SJCRH30 (cell line): ENCODE data around the gene KIF17. TPM values are rescaled to one million over a fixed set of nuclear protein-coding genes. Genes with fewer than 3 reads are reported as not detected.
A peak's percentile ranks its signal among the peaks of the same experiment; 100 is the strongest.
"Not testable (repeated sequence)": the region's sequence is repeated elsewhere in the genome, so short reads cannot be mapped to it uniquely, and the experiment has no call there.

ENCODE experiments used
- DNase-seq, 2 experiments: peaks; one replicate each; pipeline ENCODE4 v3.0.0-alpha.2; 2015 to 2020
- H3K27ac ChIP-seq: fragments of 250-450 bp; sonication (Bioruptor Pico); 2 replicates; pipeline ENCODE4 v1.5.1; 2020; ENCODE audit warnings: mild to moderate bottlenecking, moderate library complexity
- H3K27me3 ChIP-seq: fragments of 250-450 bp; sonication (Bioruptor Pico); 2 replicates; pipeline ENCODE4 v1.5.1; 2020; ENCODE audit warnings: mild to moderate bottlenecking, moderate library complexity
- H3K36me3 ChIP-seq: fragments of 250-450 bp; sonication (Bioruptor Pico); 2 replicates; pipeline ENCODE4 v1.5.1; 2020; ENCODE audit warnings: mild to moderate bottlenecking, moderate library complexity
- H3K4me1 ChIP-seq: fragments of 250-450 bp; sonication (Bioruptor Pico); 2 replicates; pipeline ENCODE4 v1.5.1; 2020; ENCODE audit warnings: mild to moderate bottlenecking, moderate library complexity
- H3K4me3 ChIP-seq: fragments of 250-450 bp; sonication (Bioruptor Pico); 2 replicates; pipeline ENCODE4 v1.5.1; 2020; ENCODE audit warnings: mild to moderate bottlenecking, moderate library complexity
- H3K9me3 ChIP-seq: fragments of 250-450 bp; sonication (Bioruptor Pico); replicated peaks from 2 replicates; pipeline ENCODE4 v1.5.1; 2020; ENCODE audit warnings: mild to moderate bottlenecking, moderate library complexity
- total RNA-seq: library from RNA; depleted of rRNA; stranded (reverse); fragments of >200 nt; shearing (Covaris generic); gene quantifications from 2 replicates; pipeline ENCODE4 v1.2.3, GENCODE V29; 2014

KIF17 gene
- total RNA-seq, 1 experiment from 2014 or later, result 0.06 TPM

GRCh38 chr1:20678599-20678998 lies 39.2 kb downstream of the KIF17 start:
- Histone ChIP-seq H3K27me3 (no peaks in the 10 kb centered on the region), H3K27ac (no peak overlapping the region), H3K4me3 (no peak overlapping the region), H3K4me1 (peaks cover 9% of the 10 kb centered on the region; the same call in 1 of the 2 replicates), H3K36me3 (no peaks in the 10 kb centered on the region), H3K9me3 (no peaks in the 10 kb centered on the region)
- DNase-seq, result no peak

- H3K27me3 ChIP-seq, DNase-seq, H3K36me3 ChIP-seq, H3K4me1 ChIP-seq, H3K9me3 ChIP-seq, H3K4me3 ChIP-seq, H3K27ac ChIP-seq: not testable (repeated sequence)
Observed at GRCh38 chr1:20673626-20674025, 44.2 kb downstream of the KIF17 start.

GRCh38 chr1:20672265-20672632 lies 45.6 kb downstream of the KIF17 start:
- no peaks in the 10 kb centered on the region for H3K36me3 ChIP-seq
- no peak for DNase-seq
- H3K27me3 ChIP-seq, result no peaks in the 10 kb centered on the region
- H3K4me1 ChIP-seq, result no peaks in the 10 kb centered on the region
- no peaks in the 10 kb centered on the region for H3K9me3 ChIP-seq
- H3K27ac ChIP-seq, result no peak overlapping the region
- H3K4me3 ChIP-seq, result no peak overlapping the region

GRCh38 chr1:20670936-20671335 lies 46.9 kb downstream of the KIF17 start:
- no peak overlapping the region for H3K4me3 ChIP-seq

GRCh38 chr1:20668581-20668980 lies 49.2 kb downstream of the KIF17 start:
- no peaks in the 10 kb centered on the region for H3K27me3 ChIP-seq
- H3K27ac ChIP-seq, result no peak overlapping the region
- H3K9me3 ChIP-seq, result no peaks in the 10 kb centered on the region; the same call in 1 of the 2 replicates
- no peaks in the 10 kb centered on the region for H3K36me3 ChIP-seq
- peaks cover 3% of the 10 kb centered on the region; the same call in 1 of the 2 replicates for H3K4me1 ChIP-seq
- H3K4me3 ChIP-seq, result no peak overlapping the region
- no peak for DNase-seq

More at GRCh38 chr1:20670936-20671335, 46.9 kb downstream of the KIF17 start:
- Histone ChIP-seq H3K27me3 (no peaks in the 10 kb centered on the region), H3K27ac (no peak overlapping the region), H3K9me3 (no peaks in the 10 kb centered on the region; the same call in 1 of the 2 replicates), H3K36me3 (no peaks in the 10 kb centered on the region), H3K4me1 (no peaks in the 10 kb centered on the region)
- DNase-seq, result no peak

GRCh38 chr1:20666804-20667203 lies 51.0 kb downstream of the KIF17 start:
- H3K4me1 ChIP-seq, result peaks cover 3% of the 10 kb centered on the region; the same call in 1 of the 2 replicates
- DNase-seq, result peak; percentile 53 to 75

GRCh38 chr1:20666146-20666545 lies 51.7 kb downstream of the KIF17 start:
- no peaks in the 10 kb centered on the region for H3K27me3 ChIP-seq

More at GRCh38 chr1:20666804-20667203, 51.0 kb downstream of the KIF17 start:
- H3K27ac ChIP-seq, result no peak overlapping the region
- no peaks in the 10 kb centered on the region; the same call in 1 of the 2 replicates for H3K9me3 ChIP-seq
- H3K36me3 ChIP-seq, result no peaks in the 10 kb centered on the region
- H3K4me3 ChIP-seq, result no peak overlapping the region
- H3K27me3 ChIP-seq, result no peaks in the 10 kb centered on the region

GRCh38 chr1:20665726-20666125 lies 52.1 kb downstream of the KIF17 start:
- Histone ChIP-seq H3K4me3 (no peak overlapping the region), H3K36me3 (no peaks in the 10 kb centered on the region), H3K9me3 (no peaks in the 10 kb centered on the region; the same call in 1 of the 2 replicates), H3K27me3 (no peaks in the 10 kb centered on the region), H3K4me1 (peaks cover 3% of the 10 kb centered on the region; the same call in 1 of the 2 replicates), H3K27ac (no peak overlapping the region)
- no peak for DNase-seq

More at GRCh38 chr1:20666146-20666545, 51.7 kb downstream of the KIF17 start:
- peaks cover 3% of the 10 kb centered on the region; the same call in 1 of the 2 replicates for H3K4me1 ChIP-seq
- no peak overlapping the region for H3K27ac ChIP-seq
- H3K9me3 ChIP-seq, result no peaks in the 10 kb centered on the region; the same call in 1 of the 2 replicates
- no peaks in the 10 kb centered on the region for H3K36me3 ChIP-seq
- DNase-seq, result no peak
- H3K4me3 ChIP-seq, result no peak overlapping the region

- Histone ChIP-seq H3K9me3 (no peaks in the 10 kb centered on the region; the same call in 1 of the 2 replicates), H3K27ac (no peak overlapping the region), H3K27me3 (no peaks in the 10 kb centered on the region), H3K36me3 (peaks cover 3% of the 10 kb centered on the region), H3K4me3 (no peak overlapping the region), H3K4me1 (peaks cover 11% of the 10 kb centered on the region; the same call in 1 of the 2 replicates)
- peak; percentile 53 to 60 for DNase-seq
Observed at GRCh38 chr1:20663969-20664715, 53.7 kb downstream of the KIF17 start.

- no peaks in the 10 kb centered on the region for H3K27me3 ChIP-seq
- no peak overlapping the region for H3K4me3 ChIP-seq
- no peak for DNase-seq
- H3K36me3 ChIP-seq, result peaks cover 4% of the 10 kb centered on the region
- peaks cover 11% of the 10 kb centered on the region; the same call in 1 of the 2 replicates for H3K4me1 ChIP-seq
- no peaks in the 10 kb centered on the region; the same call in 1 of the 2 replicates for H3K9me3 ChIP-seq
- no peak overlapping the region for H3K27ac ChIP-seq
Observed at GRCh38 chr1:20663365-20663764, 54.4 kb downstream of the KIF17 start.

GRCh38 chr1:20662110-20662475 lies 55.7 kb downstream of the KIF17 start:
- peak overlapping the region; percentile 70 for H3K4me3 ChIP-seq
- H3K4me1 ChIP-seq, result peaks cover 11% of the 10 kb centered on the region; the same call in 1 of the 2 replicates
- peaks cover 8% of the 10 kb centered on the region for H3K36me3 ChIP-seq
- H3K9me3 ChIP-seq, result no peaks in the 10 kb centered on the region; the same call in 1 of the 2 replicates
- DNase-seq, result no peak
- no peaks in the 10 kb centered on the region for H3K27me3 ChIP-seq
- peak overlapping the region; percentile 35; the same call in 1 of the 2 replicates for H3K27ac ChIP-seq

- Histone ChIP-seq H3K36me3 (peaks cover 11% of the 10 kb centered on the region), H3K9me3 (no peaks in the 10 kb centered on the region), H3K4me3 (peak within 1 kb of the TSS; percentile 70), H3K4me1 (peaks cover 11% of the 10 kb centered on the region; the same call in 1 of the 2 replicates), H3K27ac (peak within 1 kb of the TSS; percentile 35), H3K27me3 (no peaks in the 10 kb centered on the region)
- peak; percentile 99 for DNase-seq
Observed at GRCh38 chr1:20661207-20662109, 56.3 kb downstream of the KIF17 start, which contains the start of gene DDOST. DDOST (minus strand) TSS chr1:20661369; CDS start chr1:20661350, 19 bp downstream.

GRCh38 chr1:20660847-20661206 lies 57.0 kb downstream of the KIF17 start:
- DNase-seq, result no peak
- Histone ChIP-seq H3K27ac (peak overlapping the region; percentile 1; the same call in 1 of the 2 replicates), H3K36me3 (peaks cover 18% of the 10 kb centered on the region), H3K4me3 (peak overlapping the region; percentile 70), H3K27me3 (no peaks in the 10 kb centered on the region), H3K4me1 (peaks cover 11% of the 10 kb centered on the region; the same call in 1 of the 2 replicates), H3K9me3 (no peaks in the 10 kb centered on the region)

GRCh38 chr1:20660363-20660762 lies 57.4 kb downstream of the KIF17 start:
- H3K9me3 ChIP-seq, result no peaks in the 10 kb centered on the region
- no peak for DNase-seq
- H3K27me3 ChIP-seq, result no peaks in the 10 kb centered on the region
- H3K4me1 ChIP-seq, result peaks cover 11% of the 10 kb centered on the region; the same call in 1 of the 2 replicates
- peaks cover 22% of the 10 kb centered on the region for H3K36me3 ChIP-seq
- H3K27ac ChIP-seq, result no peak overlapping the region
- H3K4me3 ChIP-seq, result peak overlapping the region; percentile 70
